ENCODE data around the gene ARHGEF37.

- TF ChIP-seq SIN3A (conservative IDR thresholded peaks at IDR 0.05 in 1 of 2, IDR thresholded peaks at IDR 0.05 in 1 of 2; ENCODE audit: low read depth in 1 of 2, low read length in 2 of 2) (0 out of 4 replicates have a peak, but pooled peaks of 1 of the 2 experiments have one; percentile 41), CHD2 (IDR thresholded peaks at IDR 0.05; ENCODE audit: low read length) (no peak), EGR1 (IDR thresholded peaks at IDR 0.05; ENCODE audit: borderline replicate concordance, low read depth, low read length) (no peak), CTCF (IDR thresholded peaks at IDR 0.05; ENCODE audit: control extremely low read depth in 1 of 3, insufficient read depth in 1 of 3, low read depth in 1 of 3, low read length in 3 of 3) (peak; percentile 85 to 93 (median 91)), POLR2A (IDR thresholded peaks at IDR 0.05; ENCODE audit: control extremely low read depth in 1 of 2, low read depth in 2 of 2, low read length in 2 of 2) (no peak), RAD21 (IDR thresholded peaks at IDR 0.05 in 1 of 2, conservative IDR thresholded peaks at IDR 0.05 in 1 of 2; ENCODE audit: low read depth in 2 of 2, low read length in 2 of 2) (peak; percentile 97 to 98)
These were observed 55.6 kb downstream of the ARHGEF37 start for GRCh38 chr5:149636861-149637246.
